Dermis lymphatic vessel endothelial cell (primary cell): ENCODE results near the gene STRC. TPM values are rescaled to one million over a fixed set of nuclear protein-coding genes. Genes with fewer than 3 reads are reported as not detected.

Source experiments
- total RNA-seq: library from RNA; depleted of rRNA; stranded (reverse); fragments of >200 nt; gene quantifications from 2 replicates; pipeline ENCODE4 v1.2.1, GENCODE V29; 2014

The STRC gene
- 0.09 TPM in 1 of 2 replicates, not detected in the other for total RNA-seq

DNA sequence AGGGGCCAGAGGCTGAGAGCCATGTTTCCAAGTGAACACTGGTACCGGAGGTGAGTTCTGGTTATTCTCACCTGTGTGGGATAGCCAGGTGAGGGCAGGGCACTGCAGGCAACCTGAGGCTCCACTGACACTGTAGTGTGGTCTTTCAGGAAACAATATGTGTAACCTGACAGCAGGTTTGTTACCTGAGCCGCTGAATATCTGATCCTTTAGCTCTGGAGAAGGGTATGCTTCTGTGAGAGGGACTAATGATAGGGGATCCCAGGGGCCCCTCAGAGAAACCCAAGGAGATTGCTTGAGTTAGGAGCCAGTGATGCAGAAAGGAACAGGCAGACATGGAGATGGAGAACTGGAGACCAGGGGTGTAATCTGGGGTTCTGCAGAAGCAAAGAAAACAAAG lies at the start of gene STRC:
TSS of gene STRC (minus strand) at position 101 of the 400 bp plus-strand sequence. CDS start at position 23, 78 bp downstream.

GRCh38 chr15:43648649-43649429 lies 30.2 kb upstream of the STRC start, which contains the start of gene CATSPER2:
Gene CATSPER2 (minus strand): TSS chr15:43648844. CDS start chr15:43648061, 783 bp downstream.

DNA sequence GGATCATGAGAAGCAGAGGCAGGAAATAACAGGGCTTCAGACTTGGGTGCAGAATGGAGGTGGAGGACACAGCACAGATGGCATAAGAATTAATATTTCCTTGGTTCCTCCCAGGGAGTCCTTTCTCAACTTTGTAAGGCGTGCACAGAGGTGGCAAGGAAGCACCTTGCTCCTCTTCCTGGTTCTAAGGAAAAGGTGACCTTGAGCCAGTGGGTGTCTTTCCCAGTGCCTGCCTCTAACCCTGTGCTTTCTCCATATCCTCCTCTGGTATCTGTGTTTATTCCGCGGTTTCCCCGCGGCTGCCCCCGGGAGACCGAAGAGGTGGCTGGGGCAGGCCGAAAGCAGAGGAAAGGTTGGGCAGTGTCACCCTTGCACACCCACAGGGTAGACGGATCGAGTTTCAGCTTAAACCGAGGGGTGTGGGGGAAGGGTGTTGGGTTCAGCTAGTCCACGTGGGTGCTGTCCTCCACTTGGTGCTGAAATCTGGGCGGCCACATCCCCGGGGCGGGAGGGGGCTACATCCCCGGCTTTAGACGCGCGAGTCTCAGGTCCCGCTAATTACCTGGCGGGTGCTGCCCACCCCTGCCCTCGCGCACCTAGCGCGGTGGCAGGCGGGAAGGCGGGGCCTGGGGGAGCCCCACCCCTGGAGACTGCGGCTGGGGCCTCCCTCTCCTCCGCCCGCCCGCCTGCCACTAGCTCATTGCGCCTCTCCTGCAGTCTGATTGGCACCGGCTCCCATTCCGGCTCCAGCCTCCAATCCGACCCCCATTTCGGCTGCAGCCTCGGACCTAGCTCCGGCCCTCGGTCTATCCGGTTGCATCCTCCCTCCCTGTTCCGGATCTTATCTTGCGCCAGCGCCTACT lies 25.0 kb downstream of the STRC start, which contains the start of gene CKMT1B:
TSS of gene CKMT1B (plus strand) at position 700 of the 863 bp plus-strand sequence. CDS start 192 bp downstream, outside the sequence.

GRCh38 chr15:43589778-43590466 lies 28.7 kb downstream of the STRC start, which contains the start of gene PPIP5K1:
Gene PPIP5K1 (minus strand): TSS chr15:43590208. CDS start chr15:43584504, 5,704 bp downstream.

Other genes starting within 250 kb of the STRC start
- 19.7 and 20.2 TPM in 2 replicates for gene ZSCAN29, start 247.8 kb downstream of the STRC start, total RNA-seq
- 9.2 and 9.5 TPM in 2 replicates for gene TUBGCP4, start 247.7 kb downstream of the STRC start, total RNA-seq
- 48.9 and 64.7 TPM in 2 replicates for gene TP53BP1, start 125.6 kb downstream of the STRC start, total RNA-seq
- 0.17 and 0.33 TPM in 2 replicates for gene MAP1A, start 101.2 kb downstream of the STRC start, total RNA-seq
- gene PPIP5K1, start 28.6 kb downstream of the STRC start, total RNA-seq = 7.4 and 12.8 TPM in 2 replicates
- not detected in 2 replicates for gene CKMT1B, start 24.8 kb downstream of the STRC start, total RNA-seq
- gene CATSPER2, start 30.0 kb upstream of the STRC start, total RNA-seq = 0.33 and 0.95 TPM in 2 replicates
- not detected in 2 replicates for gene CKMT1A, start 75.1 kb upstream of the STRC start, total RNA-seq
- gene PDIA3, start 127.6 kb upstream of the STRC start, total RNA-seq = 123 and 147 TPM in 2 replicates
- 1.5 TPM in 2 replicates for gene ELL3, start 158.2 kb upstream of the STRC start, total RNA-seq
- gene SERF2, start 173.5 kb upstream of the STRC start, total RNA-seq = 214 and 359 TPM in 2 replicates
- 0.11 TPM in 1 of 2 replicates, not detected in the other for gene SERINC4, start 181.4 kb upstream of the STRC start, total RNA-seq
- gene HYPK, start 181.8 kb upstream of the STRC start, total RNA-seq = 4.9 and 5.4 TPM in 2 replicates
- gene MFAP1, start 205.9 kb upstream of the STRC start, total RNA-seq = 18.3 and 22.8 TPM in 2 replicates
- gene WDR76, start 208.2 kb upstream of the STRC start, total RNA-seq = 3.9 and 4.1 TPM in 2 replicates